Measurements from ENCODE around the gene TMC1. TPM values are rescaled to one million over a fixed set of nuclear protein-coding genes. Genes with fewer than 3 reads are reported as not detected.
"Not testable (repeated sequence)": the region's sequence is repeated elsewhere in the genome, so short reads cannot be mapped to it uniquely, and the experiment has no call there.

The TMC1 gene
- total and polyA plus RNA-seq, 10 of the 15 experiments (the other 5 are each of a cell fraction or from before 2014, with no cell fraction given) = 0.06 to 0.94 (median 0.40) TPM; not detected in 1

DNA sequence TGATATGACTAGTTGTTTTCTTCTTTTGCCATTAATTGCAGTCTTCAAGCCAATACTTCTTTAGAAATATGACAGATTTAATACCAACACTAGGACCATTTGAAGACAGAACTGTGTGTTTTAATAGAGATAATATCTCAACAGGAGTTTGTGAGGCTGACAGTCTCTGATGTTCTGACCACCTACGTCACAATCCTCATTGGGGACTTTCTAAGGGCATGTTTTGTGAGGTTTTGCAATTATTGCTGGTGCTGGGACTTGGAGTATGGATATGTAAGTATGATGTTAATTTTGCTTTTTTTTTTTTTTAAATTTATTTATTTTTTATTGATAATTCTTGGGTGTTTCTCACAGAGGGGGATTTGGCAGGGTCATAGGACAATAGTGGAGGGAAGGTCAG lies 283.8 kb downstream of the TMC1 start:
- Histone ChIP-seq H3K4me2 (ENCODE audit: control insufficient read depth, insufficient read depth) (no peak overlapping the region), H3K27ac (ENCODE audit: control insufficient read depth, insufficient read depth) (no peak overlapping the region), H3K27me3 (replicated peaks in 1 of 2; ENCODE audit: control insufficient read depth in 2 of 2, insufficient read depth in 2 of 2, low read length in 1 of 2) (no peaks in the 10 kb centered on the region), H3K4me1 (ENCODE audit: control insufficient read depth, insufficient read depth, low read length) (no peaks in the 10 kb centered on the region), H3K4me3 (no peak overlapping the region), H2AFZ (ENCODE audit: control insufficient read depth, low read depth, low read length) (no peak overlapping the region), H3K9ac (ENCODE audit: control insufficient read depth, insufficient read depth, low read length) (no peak overlapping the region), H4K20me1 (ENCODE audit: control insufficient read depth, insufficient read depth) (no peaks in the 10 kb centered on the region), H3K36me3 (ENCODE audit: control insufficient read depth in 2 of 2, insufficient read depth in 2 of 2, low read length in 1 of 2) (no peaks in the 10 kb centered on the region), H3K79me2 (ENCODE audit: control insufficient read depth, insufficient read depth, low read length) (no peaks in the 10 kb centered on the region), H3K9me3 (replicated peaks; ENCODE audit: control insufficient read depth, insufficient read depth, low read length) (no peaks in the 10 kb centered on the region)
- CTCF ChIA-PET = no interaction called here
- SMC1A ChIA-PET (ENCODE audit: uncharacterized antibody, unreplicated experiment) = no interaction called here
- POLR2A ChIA-PET = no interaction called here
- BruUV-seq (replicated peaks) = no TSS peak
- in situ Hi-C loops (cut with MboI) = no loop called here
- WGBS (ENCODE audit: insufficient coverage, insufficient replicate concordance, low lambda C conversion rate, missing lambda C conversion rate) = 4% methylated on average over 1 of the region's 1 CpG
- no peak for TF ChIP-seq RAD21 (IDR thresholded peaks at IDR 0.05; ENCODE audit: insufficient read depth, low read depth, low read length)
- TF ChIP-seq, protein P1, sequence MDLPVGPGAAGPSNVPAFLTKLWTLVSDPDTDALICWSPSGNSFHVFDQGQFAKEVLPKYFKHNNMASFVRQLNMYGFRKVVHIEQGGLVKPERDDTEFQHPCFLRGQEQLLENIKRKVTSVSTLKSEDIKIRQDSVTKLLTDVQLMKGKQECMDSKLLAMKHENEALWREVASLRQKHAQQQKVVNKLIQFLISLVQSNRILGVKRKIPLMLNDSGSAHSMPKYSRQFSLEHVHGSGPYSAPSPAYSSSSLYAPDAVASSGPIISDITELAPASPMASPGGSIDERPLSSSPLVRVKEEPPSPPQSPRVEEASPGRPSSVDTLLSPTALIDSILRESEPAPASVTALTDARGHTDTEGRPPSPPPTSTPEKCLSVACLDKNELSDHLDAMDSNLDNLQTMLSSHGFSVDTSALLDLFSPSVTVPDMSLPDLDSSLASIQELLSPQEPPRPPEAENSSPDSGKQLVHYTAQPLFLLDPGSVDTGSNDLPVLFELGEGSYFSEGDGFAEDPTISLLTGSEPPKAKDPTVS (IDR thresholded peaks at IDR 0.05; ENCODE audit: low read depth, low read length) = no peak
- TF ChIP-seq IRF4 (IDR thresholded peaks at IDR 0.05; ENCODE audit: low read depth, low read length) = no peak
- TF ChIP-seq, protein P2, sequence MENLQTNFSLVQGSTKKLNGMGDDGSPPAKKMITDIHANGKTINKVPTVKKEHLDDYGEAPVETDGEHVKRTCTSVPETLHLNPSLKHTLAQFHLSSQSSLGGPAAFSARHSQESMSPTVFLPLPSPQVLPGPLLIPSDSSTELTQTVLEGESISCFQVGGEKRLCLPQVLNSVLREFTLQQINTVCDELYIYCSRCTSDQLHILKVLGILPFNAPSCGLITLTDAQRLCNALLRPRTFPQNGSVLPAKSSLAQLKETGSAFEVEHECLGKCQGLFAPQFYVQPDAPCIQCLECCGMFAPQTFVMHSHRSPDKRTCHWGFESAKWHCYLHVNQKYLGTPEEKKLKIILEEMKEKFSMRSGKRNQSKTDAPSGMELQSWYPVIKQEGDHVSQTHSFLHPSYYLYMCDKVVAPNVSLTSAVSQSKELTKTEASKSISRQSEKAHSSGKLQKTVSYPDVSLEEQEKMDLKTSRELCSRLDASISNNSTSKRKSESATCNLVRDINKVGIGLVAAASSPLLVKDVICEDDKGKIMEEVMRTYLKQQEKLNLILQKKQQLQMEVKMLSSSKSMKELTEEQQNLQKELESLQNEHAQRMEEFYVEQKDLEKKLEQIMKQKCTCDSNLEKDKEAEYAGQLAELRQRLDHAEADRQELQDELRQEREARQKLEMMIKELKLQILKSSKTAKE (IDR thresholded peaks at IDR 0.05; ENCODE audit: low read depth, poor library complexity, severe bottlenecking) = no peak
- TF ChIP-seq, protein P3, sequence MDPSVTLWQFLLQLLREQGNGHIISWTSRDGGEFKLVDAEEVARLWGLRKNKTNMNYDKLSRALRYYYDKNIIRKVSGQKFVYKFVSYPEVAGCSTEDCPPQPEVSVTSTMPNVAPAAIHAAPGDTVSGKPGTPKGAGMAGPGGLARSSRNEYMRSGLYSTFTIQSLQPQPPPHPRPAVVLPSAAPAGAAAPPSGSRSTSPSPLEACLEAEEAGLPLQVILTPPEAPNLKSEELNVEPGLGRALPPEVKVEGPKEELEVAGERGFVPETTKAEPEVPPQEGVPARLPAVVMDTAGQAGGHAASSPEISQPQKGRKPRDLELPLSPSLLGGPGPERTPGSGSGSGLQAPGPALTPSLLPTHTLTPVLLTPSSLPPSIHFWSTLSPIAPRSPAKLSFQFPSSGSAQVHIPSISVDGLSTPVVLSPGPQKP (IDR thresholded peaks at IDR 0.05; ENCODE audit: low read depth, low read length) = no peak
- TF ChIP-seq NFXL1 (IDR thresholded peaks at IDR 0.05; ENCODE audit: borderline replicate concordance) = no peak
- no peak for TF ChIP-seq CBX5 (IDR thresholded peaks at IDR 0.05; ENCODE audit: low read depth)
- intact Hi-C loops (cut with micrococcal nuclease; ENCODE audit: unreplicated experiment) = no loop called here
- FAIRE-seq = no peak
- RAD21 ChIA-PET (ENCODE audit: unreplicated experiment) = no interaction called here
- DNase-seq (ENCODE audit: low read depth, low spot score) = no peak
- ATAC-seq = no peak

DNA sequence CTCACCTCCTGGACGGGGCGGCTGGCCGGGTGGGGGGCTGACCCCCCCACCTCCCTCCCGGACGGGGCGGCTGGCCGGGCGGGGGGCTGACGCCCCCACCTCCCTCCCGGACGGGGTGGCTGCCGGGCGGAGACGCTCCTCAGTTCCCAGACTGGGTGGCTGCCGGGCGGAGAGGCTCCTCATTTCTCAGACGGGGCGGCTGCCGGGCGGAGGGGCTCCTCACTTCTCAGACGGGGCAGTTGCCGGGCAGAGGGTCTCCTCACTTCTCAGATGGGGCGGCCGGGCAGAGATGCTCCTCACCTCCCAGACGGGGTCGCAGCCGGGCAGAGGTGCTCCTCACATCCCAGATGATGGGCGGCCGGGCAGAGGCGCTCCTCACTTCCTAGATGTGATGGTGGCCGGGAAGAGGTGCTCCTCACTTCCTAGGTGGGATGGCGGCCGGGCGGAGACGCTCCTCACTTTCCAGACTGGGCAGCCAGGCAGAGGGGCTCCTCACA lies 285.0 kb downstream of the TMC1 start:
- POLR2A ChIA-PET; H3K4me3 ChIP-seq; H3K9me3 ChIP-seq (replicated peaks; ENCODE audit: control insufficient read depth, insufficient read depth, low read length); H3K9ac ChIP-seq (ENCODE audit: control insufficient read depth, insufficient read depth, low read length); H4K20me1 ChIP-seq (ENCODE audit: control insufficient read depth, insufficient read depth); intact Hi-C loops (cut with micrococcal nuclease; ENCODE audit: unreplicated experiment); ATAC-seq; H2AFZ ChIP-seq (ENCODE audit: control insufficient read depth, low read depth, low read length); H3K79me2 ChIP-seq (ENCODE audit: control insufficient read depth, insufficient read depth, low read length); BruUV-seq (replicated peaks); H3K36me3 ChIP-seq (ENCODE audit: control insufficient read depth in 2 of 2, insufficient read depth in 2 of 2, low read length in 1 of 2); RAD21 ChIA-PET (ENCODE audit: unreplicated experiment); DNase-seq (ENCODE audit: low read depth, low spot score); in situ Hi-C loops (cut with MboI); H3K27ac ChIP-seq (ENCODE audit: control insufficient read depth, insufficient read depth); H3K4me2 ChIP-seq (ENCODE audit: control insufficient read depth, insufficient read depth); H3K4me1 ChIP-seq (ENCODE audit: control insufficient read depth, insufficient read depth, low read length); CTCF ChIA-PET; FAIRE-seq; SMC1A ChIA-PET (ENCODE audit: uncharacterized antibody, unreplicated experiment); H3K27me3 ChIP-seq (replicated peaks in 1 of 2; ENCODE audit: control insufficient read depth in 2 of 2, insufficient read depth in 2 of 2, low read length in 1 of 2): not testable (repeated sequence)
- WGBS (ENCODE audit: insufficient coverage, insufficient replicate concordance, low lambda C conversion rate, missing lambda C conversion rate) = 90% methylated on average over 7 of the region's 35 CpGs

Data from GM12878 (cell line).